Measurements from ENCODE around the gene USP7. TPM values are rescaled to one million over a fixed set of nuclear protein-coding genes. Genes with fewer than 3 reads are reported as not detected.
A peak's percentile ranks its signal among the peaks of the same experiment; 100 is the strongest.
"Not testable (repeated sequence)": the region's sequence is repeated elsewhere in the genome, so short reads cannot be mapped to it uniquely, and the experiment has no call there.

USP7 gene
- total RNA-seq, 1 experiment from 2014 or later: 125 TPM

- BruUV-seq (replicated peaks); H3K4me3 ChIP-seq (ENCODE audit: low read depth in 2 of 2, low read length in 2 of 2); DNase-seq (ENCODE audit: low read depth, low spot score); intact Hi-C loops (cut with micrococcal nuclease; ENCODE audit: unreplicated experiment); in situ Hi-C loops (cut with HindIII; ENCODE audit: low pct_unique_long_range_greater_than_20kb, low sequenced_read_pairs); H3K9me3 ChIP-seq (ENCODE audit: control insufficient read depth, insufficient read depth, low read depth, low read length); H3K27ac ChIP-seq (ENCODE audit: low read length); H3K36me3 ChIP-seq (ENCODE audit: control insufficient read depth, insufficient read depth, low read length); H3K27me3 ChIP-seq (ENCODE audit: control insufficient read depth, insufficient read depth, low read length); ATAC-seq: not testable (repeated sequence)
- TF ChIP-seq CTCF (IDR thresholded peaks at IDR 0.05): peak; percentile 28; the same call in 1 of the 2 replicates
- ChIA-PET CTCF (interaction anchor here (0.7 kb wide), 2 partner anchors 11 to 12 kb away, joined by 3 to 4 read pairs; no protein-coding TSS in a partner anchor), POLR2A (interaction anchor here (0.5 to 0.7 kb wide), 3 partner anchors 20 to 89 kb away, joined by 5 to 6 read pairs (median 5); no protein-coding TSS in a partner anchor)
- peaks cover 18% of the 10 kb centered on the region for H3K4me1 ChIP-seq (ENCODE audit: control insufficient read depth, insufficient read depth, low read length)
These were observed 89.9 kb downstream of the USP7 start for GRCh38 chr16:8873866-8874195.

GRCh38 chr16:8872967-8873865 lies 90.5 kb downstream of the USP7 start:
- TF ChIP-seq REST (IDR thresholded peaks at IDR 0.05; ENCODE audit: insufficient read depth in 1 of 2, low read depth in 2 of 2, low read length in 1 of 2) (no peak), TCF7L2 (IDR thresholded peaks at IDR 0.05; ENCODE audit: low read depth, low read length) (no peak), CTCF (IDR thresholded peaks at IDR 0.05) (no peak; the same call in 1 of the 2 replicates), SIN3A (IDR thresholded peaks at IDR 0.05; ENCODE audit: borderline replicate concordance, insufficient read depth, low read depth, low read length) (no peak), POLR2AphosphoS5 (IDR thresholded peaks at IDR 0.05; ENCODE audit: low read depth, low read length) (no peak)
- Histone ChIP-seq H3K4me3 (ENCODE audit: low read depth in 2 of 2, low read length in 2 of 2) (no peak overlapping the region), H3K27ac (ENCODE audit: low read length) (no peak overlapping the region), H3K4me1 (ENCODE audit: control insufficient read depth, insufficient read depth, low read length) (peaks cover 18% of the 10 kb centered on the region), H3K36me3 (ENCODE audit: control insufficient read depth, insufficient read depth, low read length) (no peaks in the 10 kb centered on the region; the same call in 1 of the 2 replicates), H3K9me3 (ENCODE audit: control insufficient read depth, insufficient read depth, low read depth, low read length) (no peaks in the 10 kb centered on the region), H3K27me3 (ENCODE audit: control insufficient read depth, insufficient read depth, low read length) (no peaks in the 10 kb centered on the region)
- in situ Hi-C loops (cut with HindIII; ENCODE audit: low pct_unique_long_range_greater_than_20kb, low sequenced_read_pairs) (no loop called here), intact Hi-C loops (cut with micrococcal nuclease; ENCODE audit: unreplicated experiment) (no loop called here)
- BruUV-seq (replicated peaks): no TSS peak
- POLR2A ChIA-PET: interaction anchor here (0.6 to 0.7 kb wide), 2 partner anchors 20 to 22 kb away, joined by 5 to 6 read pairs; no protein-coding TSS in a partner anchor
- CTCF ChIA-PET: interaction anchor here (0.6 to 1.0 kb wide), 4 partner anchors 9 to 62 kb away, joined by 3 to 5 read pairs (median 4); no protein-coding TSS in a partner anchor
- no peak for ATAC-seq
- no peak for DNase-seq (ENCODE audit: low read depth, low spot score)

Data from Panc1 (cell line).